Measurements from ENCODE around the gene CTU2.

- TF ChIP-seq CTCF (IDR thresholded peaks at IDR 0.05) (no peak), EZH2 (IDR thresholded peaks at IDR 0.05; ENCODE audit: borderline replicate concordance, insufficient read depth, low read depth, low read length, poor library complexity, severe bottlenecking) (no peak)
Observed at GRCh38 chr16:88763502-88764053, 57.3 kb downstream of the CTU2 start.
